Caki2 (cell line): ENCODE results near the gene GAS6. TPM values are rescaled to one million over a fixed set of nuclear protein-coding genes. Genes with fewer than 3 reads are reported as not detected.
"Not testable (repeated sequence)": the region's sequence is repeated elsewhere in the genome, so short reads cannot be mapped to it uniquely, and the experiment has no call there.

ENCODE experiments used
- DNase-seq: peaks from one replicate; pipeline ENCODE4 v3.0.0-alpha.2; 2015; ENCODE audit warnings: low read depth
- in situ Hi-C: cut with HindIII; loops from 2 replicates; pipeline ENCODE4 v1.10.0; 2016; ENCODE audit warnings: low sequenced_read_pairs, low pct_unique_long_range_greater_than_20kb, mixed read lengths
- total RNA-seq: library from RNA; depleted of rRNA; stranded (reverse); fragments of >200 nt; shearing (Covaris generic); gene quantifications from 2 replicates; pipeline ENCODE4 v1.2.3, GENCODE V29; 2014; ENCODE audit warnings: low replicate concordance

GAS6 gene
- total RNA-seq, 1 experiment from 2014 or later, result 29.4 TPM

- in situ Hi-C loops, DNase-seq: not testable (repeated sequence)
These were observed 29.9 kb downstream of the GAS6 start for GRCh38 chr13:113834006-113834405.

GRCh38 chr13:113833111-113833830 is 30.6 kb downstream of the GAS6 start:
- no peak for DNase-seq
- in situ Hi-C loops, result no loop called here

- DNase-seq, result no peak
- in situ Hi-C loops, result no loop called here
These were observed 31.2 kb downstream of the GAS6 start for GRCh38 chr13:113832631-113833030.

- no peak for DNase-seq
- in situ Hi-C loops, result no loop called here
These were observed 31.7 kb downstream of the GAS6 start for GRCh38 chr13:113832205-113832604.

DNA sequence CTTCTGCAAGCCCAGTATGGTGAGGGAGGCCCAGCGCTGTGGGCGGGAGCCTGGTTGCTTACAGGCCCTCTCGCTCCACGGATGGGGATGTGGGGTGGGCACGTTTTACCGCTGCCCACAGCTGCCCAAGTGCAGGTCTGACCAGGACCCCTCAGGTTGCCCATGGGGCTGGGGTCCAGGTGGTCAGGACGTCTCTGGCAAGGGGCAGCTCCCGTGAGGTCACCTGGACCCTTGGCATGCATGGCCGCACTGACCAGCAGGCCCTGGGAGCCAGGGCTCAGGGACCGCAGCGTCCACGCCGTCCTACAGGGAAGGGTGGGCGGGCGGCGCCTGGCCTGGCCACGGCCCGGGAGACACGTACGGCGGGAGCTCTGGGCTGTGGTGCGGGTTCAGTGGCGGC is 32.8 kb downstream of the GAS6 start:
- no peak for DNase-seq
- in situ Hi-C loops, result no loop called here

GRCh38 chr13:113830426-113830950 is 33.4 kb downstream of the GAS6 start:
- DNase-seq, in situ Hi-C loops: not testable (repeated sequence)

GRCh38 chr13:113828282-113828825 is 35.5 kb downstream of the GAS6 start:
- in situ Hi-C loops, result no loop called here
- DNase-seq, result no peak

DNA sequence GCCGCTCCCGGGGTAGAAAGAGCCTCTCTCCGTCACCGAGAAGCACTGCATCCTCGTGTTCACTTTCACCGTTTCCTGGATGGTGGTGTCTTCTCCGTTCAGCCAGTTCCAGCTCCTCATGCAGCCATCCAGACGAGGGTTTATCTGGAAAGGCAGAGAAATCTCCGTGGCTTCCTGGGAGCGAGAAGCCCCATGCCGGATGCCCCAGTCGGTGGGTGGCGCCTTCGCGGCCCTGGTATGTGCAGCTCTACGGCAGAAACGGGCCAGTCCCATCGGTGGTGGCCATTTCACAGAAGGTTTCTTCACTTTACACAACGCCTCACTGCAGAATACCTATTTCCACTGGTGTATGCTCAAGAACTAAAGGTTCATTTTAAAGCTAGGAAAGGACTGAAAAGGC is 36.9 kb downstream of the GAS6 start:
- in situ Hi-C loops, result no loop called here
- no peak for DNase-seq

- DNase-seq, in situ Hi-C loops: not testable (repeated sequence)
These were observed 37.4 kb downstream of the GAS6 start for GRCh38 chr13:113826446-113826845.

- DNase-seq, result no peak
- in situ Hi-C loops, result no loop called here
These were observed 38.0 kb downstream of the GAS6 start for GRCh38 chr13:113825841-113826240.

DNA sequence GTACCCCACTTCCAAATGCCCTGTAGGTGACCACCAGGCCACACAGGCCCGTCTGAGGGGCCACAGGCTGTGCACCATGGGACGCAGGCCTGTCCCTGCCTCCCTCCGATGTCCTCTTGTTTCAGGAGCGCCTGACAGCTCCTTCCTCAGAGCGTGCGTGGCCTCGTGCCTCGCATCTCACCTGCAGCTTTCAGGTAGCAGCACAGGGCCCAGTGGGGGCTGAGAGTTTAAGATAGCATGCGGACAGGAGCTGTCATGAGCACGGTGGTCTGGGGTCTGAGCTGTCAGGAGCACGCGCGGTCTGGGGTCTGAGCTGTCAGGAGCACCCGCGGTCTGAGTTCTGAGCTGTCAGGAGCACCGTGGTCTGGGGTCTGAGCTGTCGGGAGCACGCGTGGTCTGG is 40.1 kb downstream of the GAS6 start:
- in situ Hi-C loops, result no loop called here
- DNase-seq, result no peak

DNA sequence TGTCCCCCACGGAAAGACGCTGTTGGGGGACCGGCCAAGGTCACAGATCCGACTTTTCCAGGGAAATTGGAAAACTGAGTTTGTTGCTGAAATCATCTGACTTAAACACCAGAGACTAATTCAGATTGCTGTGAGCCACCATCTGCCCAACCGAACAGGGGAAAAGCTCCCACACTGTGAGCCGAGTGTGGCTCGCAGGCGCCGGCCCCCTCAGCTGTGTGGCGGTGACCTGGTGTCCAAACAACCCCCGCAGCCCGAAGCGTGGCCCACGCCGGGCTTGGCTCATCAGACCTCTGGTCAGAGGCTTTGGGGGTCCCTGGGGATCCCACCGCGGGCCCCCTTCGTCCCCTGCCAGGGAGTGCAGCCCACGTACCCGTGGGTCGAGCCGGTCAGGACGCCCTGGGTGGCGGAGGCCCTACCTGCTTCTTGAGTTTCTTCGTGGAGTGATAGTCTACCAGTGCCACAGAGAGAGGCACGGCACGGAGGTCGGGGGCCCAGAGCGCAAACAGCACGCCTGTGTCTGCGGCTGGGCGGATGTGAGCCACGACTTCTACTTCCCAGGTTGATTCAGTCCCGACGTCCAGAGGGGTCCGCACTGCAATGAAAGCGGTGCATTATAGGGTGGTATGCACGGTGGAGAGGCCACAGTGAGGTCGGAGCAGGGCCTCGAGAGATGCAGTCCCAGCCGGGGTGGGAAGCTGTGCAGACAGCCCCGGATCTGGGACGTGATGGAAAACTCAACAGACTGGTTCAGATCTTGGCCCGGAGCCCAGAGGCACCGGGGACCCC is 40.7 kb downstream of the GAS6 start:
- DNase-seq, result no peak
- in situ Hi-C loops, result no loop called here

GRCh38 chr13:113822266-113822665 is 41.6 kb downstream of the GAS6 start:
- in situ Hi-C loops, result no loop called here
- no peak for DNase-seq

GRCh38 chr13:113821847-113822246 is 42.0 kb downstream of the GAS6 start:
- no peak for DNase-seq
- in situ Hi-C loops, result no loop called here

- in situ Hi-C loops, result no loop called here
- DNase-seq, result peak; percentile 76
These were observed 42.8 kb downstream of the GAS6 start for GRCh38 chr13:113820813-113821651.

DNA sequence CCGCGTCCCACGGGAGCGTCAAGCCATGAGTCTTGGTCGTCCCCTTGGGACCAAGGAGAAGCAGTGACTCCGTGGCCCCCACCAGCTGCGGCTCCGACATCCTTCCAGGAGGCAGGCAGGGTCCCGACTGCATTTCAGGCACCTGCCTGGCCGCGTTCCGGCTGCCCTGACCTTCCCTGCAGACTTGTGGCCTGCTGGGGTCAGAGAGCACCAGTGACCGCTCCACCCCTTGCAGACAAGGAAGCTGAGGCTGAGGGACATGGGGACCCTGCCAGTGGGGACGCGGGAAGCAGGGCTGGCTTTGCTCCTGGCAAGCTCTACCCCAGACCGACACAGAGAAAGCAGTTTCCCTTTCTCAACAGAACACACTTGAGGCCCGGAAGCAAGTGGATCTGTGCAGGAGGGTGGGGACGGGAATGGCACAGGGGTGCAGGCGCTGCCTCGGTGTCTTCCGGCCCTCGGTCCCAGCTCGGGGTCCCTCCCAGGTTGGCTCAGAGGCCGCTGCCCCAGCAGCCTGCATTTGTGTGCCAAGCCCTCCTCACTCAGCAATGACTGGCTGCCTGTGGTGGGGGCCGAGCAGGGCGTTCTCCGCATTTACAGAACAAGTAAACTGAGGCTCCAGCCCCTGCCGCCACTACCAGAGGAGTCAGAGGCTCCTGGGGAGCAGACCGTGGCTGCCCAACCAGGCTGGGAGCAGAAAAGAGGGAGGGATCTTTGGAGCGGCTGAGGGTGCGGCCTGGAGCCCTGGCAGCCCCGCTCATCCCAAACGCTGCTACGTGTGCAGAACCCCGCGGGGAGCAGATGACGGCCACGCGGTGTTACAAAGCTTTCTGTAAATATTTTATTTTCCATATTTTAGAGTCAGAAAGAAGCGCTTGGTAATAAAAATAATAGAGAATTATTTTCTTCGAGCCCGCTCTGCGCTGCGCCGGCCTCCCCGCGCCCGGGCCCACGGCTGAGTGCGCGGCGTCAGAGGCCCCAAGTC is 43.9 kb downstream of the GAS6 start:
- DNase-seq, result no peak
- in situ Hi-C loops, result no loop called here

DNA sequence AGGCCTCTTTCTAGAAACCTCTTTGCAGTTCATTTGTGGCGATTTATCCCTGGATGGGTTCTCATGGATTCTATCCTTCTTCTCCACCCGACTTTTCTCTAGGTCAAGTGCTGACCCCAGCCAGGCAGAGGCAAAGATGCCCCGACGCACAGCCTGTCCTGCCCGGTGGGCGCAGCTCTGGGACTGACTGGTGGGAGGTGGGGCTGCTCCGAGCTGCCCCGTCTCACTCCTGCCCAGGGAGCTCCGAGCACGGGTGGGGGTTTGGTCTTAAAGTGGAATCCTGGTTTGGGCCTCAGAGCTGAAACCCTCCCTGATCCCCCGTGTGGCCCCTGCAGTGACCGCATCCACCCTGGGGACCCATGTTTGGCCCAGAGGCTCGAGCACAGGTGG is 44.5 kb downstream of the GAS6 start:
- in situ Hi-C loops, result no loop called here
- DNase-seq, result no peak
